Measurements from ENCODE around the gene PID1. TPM values are rescaled to one million over a fixed set of nuclear protein-coding genes. Genes with fewer than 3 reads are reported as not detected.

Gene PID1
- total and polyA plus RNA-seq, 4 donors: 13.3 to 52.0 (median 45.7) TPM

DNA sequence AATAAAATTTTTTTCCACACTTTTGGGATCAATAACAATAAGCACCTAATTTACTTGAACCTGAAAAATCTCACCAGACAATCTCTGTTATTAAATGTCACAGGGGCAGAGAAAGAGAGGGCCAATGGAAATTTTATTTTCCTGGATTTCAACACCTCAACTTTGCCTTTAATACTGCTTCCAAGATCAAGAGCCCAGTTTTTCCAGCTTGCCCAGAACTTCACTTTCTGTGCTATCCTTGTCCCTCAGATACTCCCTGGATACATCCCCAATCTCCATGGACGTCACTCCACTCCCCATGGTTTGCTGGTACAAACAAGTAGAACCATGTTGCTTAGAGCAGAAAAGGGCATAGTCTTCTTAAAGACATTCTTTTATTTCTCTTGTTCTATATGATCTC, 29.3 kb upstream of the PID1 start:
- Histone ChIP-seq H3K9me3 (ENCODE audit: control insufficient read depth in 4 of 4, low read length in 3 of 4) (no peaks in the 10 kb centered on the region), H3K27ac (ENCODE audit: low read depth in 1 of 2, low read length in 2 of 2) (no peak overlapping the region), H3K4me3 (ENCODE audit: low read depth in 1 of 3, low read length in 3 of 3) (no peak overlapping the region), H3K4me1 (ENCODE audit: control insufficient read depth in 4 of 4, insufficient read depth in 4 of 4, low read length in 3 of 4) (no peaks in the 10 kb centered on the region), H3K27me3 (ENCODE audit: control insufficient read depth in 4 of 4, insufficient read depth in 4 of 4, low read length in 3 of 4) (no peaks in the 10 kb centered on the region), H3K36me3 (ENCODE audit: control insufficient read depth in 4 of 4, insufficient read depth in 3 of 4, low read depth in 1 of 4, low read length in 3 of 4) (no peaks in the 10 kb centered on the region), H3K9ac (ENCODE audit: low read depth in 1 of 2, low read length in 2 of 2) (no peak overlapping the region)
- TF ChIP-seq JUND (IDR thresholded peaks at IDR 0.05): no peak
- TF ChIP-seq, protein P1, sequence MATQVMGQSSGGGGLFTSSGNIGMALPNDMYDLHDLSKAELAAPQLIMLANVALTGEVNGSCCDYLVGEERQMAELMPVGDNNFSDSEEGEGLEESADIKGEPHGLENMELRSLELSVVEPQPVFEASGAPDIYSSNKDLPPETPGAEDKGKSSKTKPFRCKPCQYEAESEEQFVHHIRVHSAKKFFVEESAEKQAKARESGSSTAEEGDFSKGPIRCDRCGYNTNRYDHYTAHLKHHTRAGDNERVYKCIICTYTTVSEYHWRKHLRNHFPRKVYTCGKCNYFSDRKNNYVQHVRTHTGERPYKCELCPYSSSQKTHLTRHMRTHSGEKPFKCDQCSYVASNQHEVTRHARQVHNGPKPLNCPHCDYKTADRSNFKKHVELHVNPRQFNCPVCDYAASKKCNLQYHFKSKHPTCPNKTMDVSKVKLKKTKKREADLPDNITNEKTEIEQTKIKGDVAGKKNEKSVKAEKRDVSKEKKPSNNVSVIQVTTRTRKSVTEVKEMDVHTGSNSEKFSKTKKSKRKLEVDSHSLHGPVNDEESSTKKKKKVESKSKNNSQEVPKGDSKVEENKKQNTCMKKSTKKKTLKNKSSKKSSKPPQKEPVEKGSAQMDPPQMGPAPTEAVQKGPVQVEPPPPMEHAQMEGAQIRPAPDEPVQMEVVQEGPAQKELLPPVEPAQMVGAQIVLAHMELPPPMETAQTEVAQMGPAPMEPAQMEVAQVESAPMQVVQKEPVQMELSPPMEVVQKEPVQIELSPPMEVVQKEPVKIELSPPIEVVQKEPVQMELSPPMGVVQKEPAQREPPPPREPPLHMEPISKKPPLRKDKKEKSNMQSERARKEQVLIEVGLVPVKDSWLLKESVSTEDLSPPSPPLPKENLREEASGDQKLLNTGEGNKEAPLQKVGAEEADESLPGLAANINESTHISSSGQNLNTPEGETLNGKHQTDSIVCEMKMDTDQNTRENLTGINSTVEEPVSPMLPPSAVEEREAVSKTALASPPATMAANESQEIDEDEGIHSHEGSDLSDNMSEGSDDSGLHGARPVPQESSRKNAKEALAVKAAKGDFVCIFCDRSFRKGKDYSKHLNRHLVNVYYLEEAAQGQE (IDR thresholded peaks at IDR 0.05): no peak
- TF ChIP-seq, protein P2, sequence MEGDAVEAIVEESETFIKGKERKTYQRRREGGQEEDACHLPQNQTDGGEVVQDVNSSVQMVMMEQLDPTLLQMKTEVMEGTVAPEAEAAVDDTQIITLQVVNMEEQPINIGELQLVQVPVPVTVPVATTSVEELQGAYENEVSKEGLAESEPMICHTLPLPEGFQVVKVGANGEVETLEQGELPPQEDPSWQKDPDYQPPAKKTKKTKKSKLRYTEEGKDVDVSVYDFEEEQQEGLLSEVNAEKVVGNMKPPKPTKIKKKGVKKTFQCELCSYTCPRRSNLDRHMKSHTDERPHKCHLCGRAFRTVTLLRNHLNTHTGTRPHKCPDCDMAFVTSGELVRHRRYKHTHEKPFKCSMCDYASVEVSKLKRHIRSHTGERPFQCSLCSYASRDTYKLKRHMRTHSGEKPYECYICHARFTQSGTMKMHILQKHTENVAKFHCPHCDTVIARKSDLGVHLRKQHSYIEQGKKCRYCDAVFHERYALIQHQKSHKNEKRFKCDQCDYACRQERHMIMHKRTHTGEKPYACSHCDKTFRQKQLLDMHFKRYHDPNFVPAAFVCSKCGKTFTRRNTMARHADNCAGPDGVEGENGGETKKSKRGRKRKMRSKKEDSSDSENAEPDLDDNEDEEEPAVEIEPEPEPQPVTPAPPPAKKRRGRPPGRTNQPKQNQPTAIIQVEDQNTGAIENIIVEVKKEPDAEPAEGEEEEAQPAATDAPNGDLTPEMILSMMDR (IDR thresholded peaks at IDR 0.05; ENCODE audit: low read depth, low read length, missing input control): no peak
- no peak for TF ChIP-seq RXRA (IDR thresholded peaks at IDR 0.05)
- WGBS: 54% methylated on average over 1 of the region's 1 CpG
- DNase-seq (ENCODE audit: low spot score): no peak

DNA sequence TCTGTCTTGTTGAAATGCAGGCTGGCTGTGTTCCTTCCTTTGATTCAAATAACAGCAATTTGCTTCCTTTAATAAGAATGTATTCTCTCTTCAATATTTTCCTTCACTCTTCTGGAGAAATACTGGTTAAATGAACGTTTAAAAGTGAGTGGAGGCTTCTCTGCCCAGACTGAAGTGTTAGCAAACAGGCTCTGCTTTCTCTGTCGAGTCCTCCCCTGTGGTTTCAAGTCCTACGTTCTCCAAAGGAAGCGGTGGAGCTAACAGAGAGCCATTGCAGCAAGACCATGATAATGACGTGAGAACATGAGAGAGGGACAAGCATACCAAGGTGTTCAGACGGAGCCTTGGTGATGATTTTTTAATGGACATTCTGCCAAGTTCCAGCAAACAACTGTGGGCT, 26.2 kb upstream of the PID1 start:
- Histone ChIP-seq H3K9me3 (ENCODE audit: control insufficient read depth in 4 of 4, low read length in 3 of 4) (no peaks in the 10 kb centered on the region), H3K4me3 (ENCODE audit: low read depth in 1 of 3, low read length in 3 of 3) (no peak overlapping the region), H3K27me3 (ENCODE audit: control insufficient read depth in 4 of 4, insufficient read depth in 4 of 4, low read length in 3 of 4) (no peaks in the 10 kb centered on the region), H3K9ac (ENCODE audit: low read depth in 1 of 2, low read length in 2 of 2) (no peak overlapping the region), H3K36me3 (ENCODE audit: control insufficient read depth in 4 of 4, insufficient read depth in 3 of 4, low read depth in 1 of 4, low read length in 3 of 4) (no peaks in the 10 kb centered on the region), H3K27ac (ENCODE audit: low read depth in 1 of 2, low read length in 2 of 2) (no peak overlapping the region), H3K4me1 (ENCODE audit: control insufficient read depth in 4 of 4, insufficient read depth in 4 of 4, low read length in 3 of 4) (no peaks in the 10 kb centered on the region)
- TF ChIP-seq GABPA (IDR thresholded peaks at IDR 0.05 in 1 of 2, conservative IDR thresholded peaks at IDR 0.05 in 1 of 2) (no peak), HNF4A (conservative IDR thresholded peaks at IDR 0.05) (no peak), EGR1 (IDR thresholded peaks at IDR 0.05; ENCODE audit: low read depth in 2 of 2) (no peak), NR2F2 (IDR thresholded peaks at IDR 0.05) (no peak)
- TF ChIP-seq, protein P3, sequence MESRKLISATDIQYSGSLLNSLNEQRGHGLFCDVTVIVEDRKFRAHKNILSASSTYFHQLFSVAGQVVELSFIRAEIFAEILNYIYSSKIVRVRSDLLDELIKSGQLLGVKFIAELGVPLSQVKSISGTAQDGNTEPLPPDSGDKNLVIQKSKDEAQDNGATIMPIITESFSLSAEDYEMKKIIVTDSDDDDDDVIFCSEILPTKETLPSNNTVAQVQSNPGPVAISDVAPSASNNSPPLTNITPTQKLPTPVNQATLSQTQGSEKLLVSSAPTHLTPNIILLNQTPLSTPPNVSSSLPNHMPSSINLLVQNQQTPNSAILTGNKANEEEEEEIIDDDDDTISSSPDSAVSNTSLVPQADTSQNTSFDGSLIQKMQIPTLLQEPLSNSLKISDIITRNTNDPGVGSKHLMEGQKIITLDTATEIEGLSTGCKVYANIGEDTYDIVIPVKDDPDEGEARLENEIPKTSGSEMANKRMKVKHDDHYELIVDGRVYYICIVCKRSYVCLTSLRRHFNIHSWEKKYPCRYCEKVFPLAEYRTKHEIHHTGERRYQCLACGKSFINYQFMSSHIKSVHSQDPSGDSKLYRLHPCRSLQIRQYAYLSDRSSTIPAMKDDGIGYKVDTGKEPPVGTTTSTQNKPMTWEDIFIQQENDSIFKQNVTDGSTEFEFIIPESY (IDR thresholded peaks at IDR 0.05): no peak
- no peak for DNase-seq (ENCODE audit: low spot score)
- 46% methylated on average over 6 of the region's 6 CpGs for WGBS

DNA sequence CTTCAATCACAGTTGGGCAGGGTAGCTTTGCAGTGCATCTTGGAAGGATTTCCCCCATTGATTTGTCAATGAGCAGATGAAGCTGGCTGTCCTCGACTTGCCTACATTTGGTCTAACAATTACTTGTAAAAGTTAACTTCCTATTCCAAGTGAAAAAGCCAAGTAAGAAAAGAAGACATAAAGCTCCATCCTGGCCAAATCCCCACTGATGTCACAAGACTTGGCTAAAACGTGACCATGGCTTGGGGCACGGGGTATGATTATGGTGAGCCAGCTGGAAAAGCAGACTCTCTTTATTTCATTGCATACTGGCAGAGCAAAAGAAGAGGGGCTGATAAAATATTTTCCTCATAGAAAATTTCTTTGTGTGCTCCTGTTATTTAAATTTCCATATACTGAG, 25.4 kb upstream of the PID1 start:
- WGBS: 76% methylated on average over 3 of the region's 3 CpGs
- DNase-seq (ENCODE audit: low spot score): no peak
- Histone ChIP-seq H3K36me3 (ENCODE audit: control insufficient read depth in 4 of 4, insufficient read depth in 3 of 4, low read depth in 1 of 4, low read length in 3 of 4) (no peaks in the 10 kb centered on the region), H3K9ac (ENCODE audit: low read depth in 1 of 2, low read length in 2 of 2) (no peak overlapping the region), H3K9me3 (ENCODE audit: control insufficient read depth in 4 of 4, low read length in 3 of 4) (no peaks in the 10 kb centered on the region), H3K27me3 (ENCODE audit: control insufficient read depth in 4 of 4, insufficient read depth in 4 of 4, low read length in 3 of 4) (no peaks in the 10 kb centered on the region), H3K27ac (ENCODE audit: low read depth in 1 of 2, low read length in 2 of 2) (no peak overlapping the region), H3K4me3 (ENCODE audit: low read depth in 1 of 3, low read length in 3 of 3) (no peak overlapping the region), H3K4me1 (ENCODE audit: control insufficient read depth in 4 of 4, insufficient read depth in 4 of 4, low read length in 3 of 4) (no peaks in the 10 kb centered on the region)
- TF ChIP-seq, protein P1 (IDR thresholded peaks at IDR 0.05): no peak
- TF ChIP-seq EGR1 (IDR thresholded peaks at IDR 0.05; ENCODE audit: low read depth in 2 of 2): no peak
- no peak for TF ChIP-seq NR2F2 (IDR thresholded peaks at IDR 0.05)
- no peak for TF ChIP-seq FOXA2 (IDR thresholded peaks at IDR 0.05)
- TF ChIP-seq JUND (IDR thresholded peaks at IDR 0.05): no peak
- no peak for TF ChIP-seq HNF4G (IDR thresholded peaks at IDR 0.05)
- TF ChIP-seq, protein P4, sequence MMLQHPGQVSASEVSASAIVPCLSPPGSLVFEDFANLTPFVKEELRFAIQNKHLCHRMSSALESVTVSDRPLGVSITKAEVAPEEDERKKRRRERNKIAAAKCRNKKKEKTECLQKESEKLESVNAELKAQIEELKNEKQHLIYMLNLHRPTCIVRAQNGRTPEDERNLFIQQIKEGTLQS (IDR thresholded peaks at IDR 0.05): no peak
- no peak for TF ChIP-seq GABPA (IDR thresholded peaks at IDR 0.05 in 1 of 2, conservative IDR thresholded peaks at IDR 0.05 in 1 of 2)
- no peak for TF ChIP-seq TAF1 (conservative IDR thresholded peaks at IDR 0.05)
- no peak for TF ChIP-seq SP1 (IDR thresholded peaks at IDR 0.05)
